Peyer's patch (tissue), 4 donors: ENCODE data around the gene COLEC12.

Experiments used
- CTCF ChIP-seq, 6 experiments: fragments of 450-650 bp in 4 of 6; fragments of 200-600 bp in 2 of 6; sonication (generic) in 1 of 6; IDR thresholded peaks; one replicate each; pipeline ENCODE4 v1.5.1; 2017 to 2019; ENCODE audit warnings: antibody characterized with exemption in 6 of 6, mild to moderate bottlenecking in 3 of 6, moderate library complexity in 1 of 6
- POLR2A ChIP-seq, 2 donors: fragments of 450-650 bp; IDR thresholded peaks; one replicate each; pipeline ENCODE4 v1.5.1; 2017; ENCODE audit warnings: antibody characterized with exemption in 2 of 2, mild to moderate bottlenecking in 2 of 2, moderate library complexity in 2 of 2

DNA sequence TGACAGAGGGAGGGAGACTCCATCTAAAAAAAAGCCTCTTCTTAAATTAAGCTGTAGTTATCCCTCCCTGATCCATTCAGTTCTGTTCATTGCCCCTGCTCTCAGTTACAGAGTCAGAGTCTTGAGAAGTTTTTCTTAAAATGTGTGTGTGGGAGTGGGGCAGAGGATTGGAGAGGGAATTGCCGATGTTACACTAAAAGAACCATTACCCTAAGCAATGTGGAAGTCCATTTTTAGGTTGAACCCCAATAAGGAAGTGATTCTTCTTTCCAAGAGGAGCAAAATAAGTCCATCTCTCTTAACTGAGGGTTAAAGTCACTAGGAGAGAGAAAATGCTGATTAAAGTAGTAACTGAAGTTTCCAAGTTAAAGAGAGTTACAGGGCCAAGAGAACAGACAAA lies 211.5 kb downstream of the COLEC12 start:
- no peak for TF ChIP-seq CTCF (IDR thresholded peaks at IDR 0.05)
- no peak for TF ChIP-seq POLR2A (IDR thresholded peaks at IDR 0.05)
